NCI-H1105 treated with DMSO at 0.1 percent for 48 hours (cell line): ENCODE results near the gene OLIG1.

ENCODE experiments used
- DNase-seq: peaks from one replicate; lab custom pipeline; 2025; lab: John Stamatoyannopoulos, UW

OLIG1 gene, protein sequence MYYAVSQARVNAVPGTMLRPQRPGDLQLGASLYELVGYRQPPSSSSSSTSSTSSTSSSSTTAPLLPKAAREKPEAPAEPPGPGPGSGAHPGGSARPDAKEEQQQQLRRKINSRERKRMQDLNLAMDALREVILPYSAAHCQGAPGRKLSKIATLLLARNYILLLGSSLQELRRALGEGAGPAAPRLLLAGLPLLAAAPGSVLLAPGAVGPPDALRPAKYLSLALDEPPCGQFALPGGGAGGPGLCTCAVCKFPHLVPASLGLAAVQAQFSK

DNA sequence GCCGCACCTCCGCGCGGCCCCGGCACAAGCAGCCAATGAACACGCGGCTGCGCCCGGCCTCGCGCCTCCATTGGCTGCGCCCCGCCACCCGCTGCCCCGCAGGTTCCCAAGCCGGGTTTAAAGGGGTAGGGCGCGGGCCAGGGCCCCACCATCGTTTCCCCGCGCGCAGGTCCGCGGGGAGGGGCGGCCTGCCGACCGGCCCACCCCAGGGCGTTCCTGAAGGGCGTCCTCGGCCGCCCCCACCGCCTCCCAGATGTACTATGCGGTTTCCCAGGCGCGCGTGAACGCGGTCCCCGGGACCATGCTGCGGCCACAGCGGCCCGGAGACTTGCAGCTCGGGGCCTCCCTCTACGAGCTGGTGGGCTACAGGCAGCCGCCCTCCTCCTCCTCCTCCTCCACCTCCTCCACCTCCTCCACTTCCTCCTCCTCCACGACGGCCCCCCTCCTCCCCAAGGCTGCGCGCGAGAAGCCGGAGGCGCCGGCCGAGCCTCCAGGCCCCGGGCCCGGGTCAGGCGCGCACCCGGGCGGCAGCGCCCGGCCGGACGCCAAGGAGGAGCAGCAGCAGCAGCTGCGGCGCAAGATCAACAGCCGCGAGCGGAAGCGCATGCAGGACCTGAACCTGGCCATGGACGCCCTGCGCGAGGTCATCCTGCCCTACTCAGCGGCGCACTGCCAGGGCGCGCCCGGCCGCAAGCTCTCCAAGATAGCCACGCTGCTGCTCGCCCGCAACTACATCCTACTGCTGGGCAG, at the start of gene OLIG1:
OLIG1 (plus strand) TSS at position 148 of the 750 bp plus-strand sequence; CDS start at position 254, 106 bp downstream.
- peak; percentile 64 for DNase-seq

DNA sequence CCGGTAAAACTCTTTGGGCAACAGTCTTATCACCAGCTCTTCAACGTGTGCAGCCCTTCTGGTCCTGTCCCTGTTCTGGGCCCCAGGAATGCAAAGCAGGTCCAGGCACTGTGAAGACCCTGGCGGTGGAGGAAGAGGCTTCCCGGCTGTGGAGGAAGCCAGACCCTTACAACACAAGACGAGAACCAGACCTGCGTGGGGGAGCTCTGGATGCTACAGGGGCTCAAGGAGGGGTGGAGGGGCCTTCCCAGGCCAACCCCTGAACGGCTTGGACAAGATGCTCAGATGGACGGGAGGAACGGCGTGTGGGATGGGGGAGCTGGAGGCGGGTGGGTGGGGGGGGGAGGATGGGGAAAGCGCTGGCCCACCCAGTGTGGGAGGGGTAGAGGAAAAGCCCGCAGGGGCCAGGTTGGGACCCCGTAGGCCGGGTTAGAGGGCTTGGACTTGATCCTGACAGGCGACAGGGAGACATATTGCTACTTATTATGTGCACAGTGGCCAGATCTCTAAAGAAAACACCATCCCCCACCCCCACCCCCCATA, 49.3 kb upstream of the OLIG1 start:
- no peak for DNase-seq

DNA sequence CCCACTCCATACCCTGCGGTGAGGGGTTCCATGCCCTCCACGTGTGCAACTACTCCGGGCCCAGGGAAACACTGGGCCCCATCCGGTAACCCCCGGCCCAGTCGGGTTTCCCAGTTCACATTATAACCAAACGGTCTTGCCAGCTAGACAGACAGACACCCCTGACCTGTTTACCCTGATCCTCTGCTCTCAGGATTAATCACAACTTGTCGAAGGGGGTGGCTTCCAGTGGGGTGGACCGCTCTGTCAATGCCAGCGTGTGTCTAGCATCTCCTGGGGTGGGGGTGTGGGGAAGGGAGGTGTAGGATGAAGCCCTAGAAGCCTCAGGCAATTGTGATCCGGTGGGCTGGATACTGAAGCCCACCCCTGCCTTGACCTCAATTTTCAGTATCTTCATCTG, 48.8 kb upstream of the OLIG1 start:
- no peak for DNase-seq

DNA sequence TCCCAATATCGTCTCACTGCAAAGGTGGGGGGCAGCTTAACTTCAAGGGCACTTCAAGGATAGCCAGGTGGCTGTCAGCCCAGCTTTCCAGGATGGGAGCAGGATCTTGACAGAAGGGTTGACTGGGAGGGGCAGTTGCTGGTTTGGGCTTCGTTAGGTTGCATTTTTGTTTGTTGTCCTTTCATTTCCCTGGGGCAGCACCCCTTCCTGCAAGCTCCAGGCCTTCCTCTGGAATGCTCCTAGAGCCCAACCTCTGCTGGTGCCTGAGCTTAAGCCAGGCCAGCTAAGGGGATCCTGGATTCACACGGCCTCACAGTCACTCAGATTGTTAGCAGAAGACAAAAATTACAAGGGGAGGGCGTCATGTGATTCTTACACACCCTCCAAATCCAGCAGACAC, 48.3 kb upstream of the OLIG1 start:
- DNase-seq = no peak

DNA sequence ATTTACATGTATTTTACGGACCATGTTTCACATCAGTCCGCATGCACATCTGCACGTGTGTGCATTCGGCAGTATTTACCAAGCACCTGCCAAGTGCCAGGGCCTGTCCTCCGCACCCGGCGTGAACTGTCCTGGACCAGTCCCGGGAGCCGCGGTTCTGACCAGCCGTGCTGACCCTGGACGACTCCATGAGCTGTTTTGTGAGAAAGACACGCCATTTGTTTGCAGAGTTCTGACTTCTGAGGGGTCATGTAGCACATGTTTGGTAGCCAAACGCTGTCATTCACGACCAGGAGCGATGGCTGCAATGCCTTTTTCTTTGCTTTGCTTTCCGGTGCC, 47.5 kb upstream of the OLIG1 start:
- no peak for DNase-seq

DNA sequence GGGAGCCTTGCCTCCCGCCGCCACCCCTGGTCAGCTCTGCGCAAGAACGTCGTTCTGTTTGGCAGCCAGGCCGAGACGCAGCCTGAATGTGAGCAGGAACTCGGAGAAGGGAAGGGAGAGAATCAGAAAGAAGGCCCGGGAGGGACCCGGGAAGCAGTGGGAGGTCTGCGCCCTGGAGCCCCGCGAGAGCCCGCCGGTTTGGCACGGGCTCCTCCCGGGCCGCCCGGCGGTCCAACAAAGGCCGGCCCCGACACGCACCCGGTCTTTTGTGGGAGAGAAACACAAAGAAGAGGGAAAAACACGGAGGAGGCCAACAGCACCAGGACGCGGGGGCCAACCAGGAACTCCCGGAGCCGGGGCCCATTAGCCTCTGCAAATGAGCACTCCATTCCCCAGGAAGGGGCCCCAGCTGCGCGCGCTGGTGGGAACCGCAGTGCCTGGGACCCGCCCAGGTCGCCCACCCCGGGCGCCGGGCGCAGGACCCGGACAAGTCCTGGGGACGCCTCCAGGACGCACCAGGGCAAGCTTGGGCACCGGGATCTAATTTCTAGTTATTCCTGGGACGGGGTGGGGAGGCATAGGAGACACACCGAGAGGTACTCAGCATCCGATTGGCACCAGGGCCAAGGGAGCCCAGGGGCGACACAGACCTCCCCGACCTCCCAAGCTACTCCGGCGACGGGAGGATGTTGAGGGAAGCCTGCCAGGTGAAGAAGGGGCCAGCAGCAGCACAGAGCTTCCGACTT, 46.9 kb upstream of the OLIG1 start:
- peak; percentile 15 for DNase-seq

DNA sequence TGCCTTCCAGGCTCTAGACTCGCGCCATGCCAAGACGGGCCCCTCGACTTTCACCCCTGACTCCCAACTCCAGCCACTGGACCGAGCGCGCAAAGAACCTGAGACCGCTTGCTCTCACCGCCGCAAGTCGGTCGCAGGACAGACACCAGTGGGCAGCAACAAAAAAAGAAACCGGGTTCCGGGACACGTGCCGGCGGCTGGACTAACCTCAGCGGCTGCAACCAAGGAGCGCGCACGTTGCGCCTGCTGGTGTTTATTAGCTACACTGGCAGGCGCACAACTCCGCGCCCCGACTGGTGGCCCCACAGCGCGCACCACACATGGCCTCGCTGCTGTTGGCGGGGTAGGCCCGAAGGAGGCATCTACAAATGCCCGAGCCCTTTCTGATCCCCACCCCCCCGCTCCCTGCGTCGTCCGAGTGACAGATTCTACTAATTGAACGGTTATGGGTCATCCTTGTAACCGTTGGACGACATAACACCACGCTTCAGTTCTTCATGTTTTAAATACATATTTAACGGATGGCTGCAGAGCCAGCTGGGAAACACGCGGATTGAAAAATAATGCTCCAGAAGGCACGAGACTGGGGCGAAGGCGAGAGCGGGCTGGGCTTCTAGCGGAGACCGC, 46.3 kb upstream of the OLIG1 start:
- DNase-seq = peak; percentile 46

DNA sequence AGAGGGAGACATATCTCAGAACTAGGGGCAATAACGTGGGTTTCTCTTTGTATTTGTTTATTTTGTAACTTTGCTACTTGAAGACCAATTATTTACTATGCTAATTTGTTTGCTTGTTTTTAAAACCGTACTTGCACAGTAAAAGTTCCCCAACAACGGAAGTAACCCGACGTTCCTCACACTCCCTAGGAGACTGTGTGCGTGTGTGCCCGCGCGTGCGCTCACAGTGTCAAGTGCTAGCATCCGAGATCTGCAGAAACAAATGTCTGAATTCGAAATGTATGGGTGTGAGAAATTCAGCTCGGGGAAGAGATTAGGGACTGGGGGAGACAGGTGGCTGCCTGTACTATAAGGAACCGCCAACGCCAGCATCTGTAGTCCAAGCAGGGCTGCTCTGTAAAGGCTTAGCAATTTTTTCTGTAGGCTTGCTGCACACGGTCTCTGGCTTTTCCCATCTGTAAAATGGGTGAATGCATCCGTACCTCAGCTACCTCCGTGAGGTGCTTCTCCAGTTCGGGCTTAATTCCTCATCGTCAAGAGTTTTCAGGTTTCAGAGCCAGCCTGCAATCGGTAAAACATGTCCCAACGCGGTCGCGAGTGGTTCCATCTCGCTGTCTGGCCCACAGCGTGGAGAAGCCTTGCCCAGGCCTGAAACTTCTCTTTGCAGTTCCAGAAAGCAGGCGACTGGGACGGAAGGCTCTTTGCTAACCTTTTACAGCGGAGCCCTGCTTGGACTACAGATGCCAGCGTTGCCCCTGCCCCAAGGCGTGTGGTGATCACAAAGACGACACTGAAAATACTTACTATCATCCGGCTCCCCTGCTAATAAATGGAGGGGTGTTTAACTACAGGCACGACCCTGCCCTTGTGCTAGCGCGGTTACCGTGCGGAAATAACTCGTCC, 45.5 kb upstream of the OLIG1 start:
- DNase-seq = peak; percentile 26

DNA sequence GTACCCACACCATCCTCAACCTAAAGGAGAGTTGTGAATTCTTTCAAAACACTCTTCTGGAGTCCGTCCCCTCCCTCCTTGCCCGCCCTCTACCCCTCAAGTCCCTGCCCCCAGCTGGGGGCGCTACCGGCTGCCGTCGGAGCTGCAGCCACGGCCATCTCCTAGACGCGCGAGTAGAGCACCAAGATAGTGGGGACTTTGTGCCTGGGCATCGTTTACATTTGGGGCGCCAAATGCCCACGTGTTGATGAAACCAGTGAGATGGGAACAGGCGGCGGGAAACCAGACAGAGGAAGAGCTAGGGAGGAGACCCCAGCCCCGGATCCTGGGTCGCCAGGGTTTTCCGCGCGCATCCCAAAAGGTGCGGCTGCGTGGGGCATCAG, 44.8 kb upstream of the OLIG1 start:
- peak; percentile 41 for DNase-seq

DNA sequence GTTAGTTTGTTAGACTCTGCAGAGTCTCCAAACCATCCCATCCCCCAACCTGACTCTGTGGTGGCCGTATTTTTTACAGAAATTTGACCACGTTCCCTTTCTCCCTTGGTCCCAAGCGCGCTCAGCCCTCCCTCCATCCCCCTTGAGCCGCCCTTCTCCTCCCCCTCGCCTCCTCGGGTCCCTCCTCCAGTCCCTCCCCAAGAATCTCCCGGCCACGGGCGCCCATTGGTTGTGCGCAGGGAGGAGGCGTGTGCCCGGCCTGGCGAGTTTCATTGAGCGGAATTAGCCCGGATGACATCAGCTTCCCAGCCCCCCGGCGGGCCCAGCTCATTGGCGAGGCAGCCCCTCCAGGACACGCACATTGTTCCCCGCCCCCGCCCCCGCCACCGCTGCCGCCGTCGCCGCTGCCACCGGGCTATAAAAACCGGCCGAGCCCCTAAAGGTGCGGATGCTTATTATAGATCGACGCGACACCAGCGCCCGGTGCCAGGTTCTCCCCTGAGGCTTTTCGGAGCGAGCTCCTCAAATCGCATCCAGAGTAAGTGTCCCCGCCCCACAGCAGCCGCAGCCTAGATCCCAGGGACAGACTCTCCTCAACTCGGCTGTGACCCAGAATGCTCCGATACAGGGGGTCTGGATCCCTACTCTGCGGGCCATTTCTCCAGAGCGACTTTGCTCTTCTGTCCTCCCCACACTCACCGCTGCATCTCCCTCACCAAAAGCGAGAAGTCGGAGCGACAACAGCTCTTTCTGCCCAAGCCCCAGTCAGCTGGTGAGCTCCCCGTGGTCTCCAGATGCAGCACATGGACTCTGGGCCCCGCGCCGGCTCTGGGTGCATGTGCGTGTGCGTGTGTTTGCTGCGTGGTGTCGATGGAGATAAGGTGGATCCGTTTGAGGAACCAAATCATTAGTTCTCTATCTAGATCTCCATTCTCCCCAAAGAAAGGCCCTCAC, 44.2 kb upstream of the OLIG1 start, which contains the start of gene OLIG2:
OLIG2 (plus strand) TSS at position 447 of the 954 bp plus-strand sequence. CDS start 928 bp downstream, outside the sequence.
- DNase-seq = peak; percentile 89

DNA sequence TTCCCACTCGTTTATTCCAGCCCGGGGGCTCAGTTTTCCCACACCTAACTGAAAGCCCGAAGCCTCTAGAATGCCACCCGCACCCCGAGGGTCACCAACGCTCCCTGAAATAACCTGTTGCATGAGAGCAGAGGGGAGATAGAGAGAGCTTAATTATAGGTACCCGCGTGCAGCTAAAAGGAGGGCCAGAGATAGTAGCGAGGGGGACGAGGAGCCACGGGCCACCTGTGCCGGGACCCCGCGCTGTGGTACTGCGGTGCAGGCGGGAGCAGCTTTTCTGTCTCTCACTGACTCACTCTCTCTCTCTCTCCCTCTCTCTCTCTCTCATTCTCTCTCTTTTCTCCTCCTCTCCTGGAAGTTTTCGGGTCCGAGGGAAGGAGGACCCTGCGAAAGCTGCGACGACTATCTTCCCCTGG, 43.5 kb upstream of the OLIG1 start:
- no peak for DNase-seq

DNA sequence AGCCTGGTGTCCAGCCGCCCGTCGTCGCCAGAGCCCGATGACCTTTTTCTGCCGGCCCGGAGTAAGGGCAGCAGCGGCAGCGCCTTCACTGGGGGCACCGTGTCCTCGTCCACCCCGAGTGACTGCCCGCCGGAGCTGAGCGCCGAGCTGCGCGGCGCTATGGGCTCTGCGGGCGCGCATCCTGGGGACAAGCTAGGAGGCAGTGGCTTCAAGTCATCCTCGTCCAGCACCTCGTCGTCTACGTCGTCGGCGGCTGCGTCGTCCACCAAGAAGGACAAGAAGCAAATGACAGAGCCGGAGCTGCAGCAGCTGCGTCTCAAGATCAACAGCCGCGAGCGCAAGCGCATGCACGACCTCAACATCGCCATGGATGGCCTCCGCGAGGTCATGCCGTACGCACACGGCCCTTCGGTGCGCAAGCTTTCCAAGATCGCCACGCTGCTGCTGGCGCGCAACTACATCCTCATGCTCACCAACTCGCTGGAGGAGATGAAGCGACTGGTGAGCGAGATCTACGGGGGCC, 43.0 kb upstream of the OLIG1 start:
- DNase-seq = no peak

DNA sequence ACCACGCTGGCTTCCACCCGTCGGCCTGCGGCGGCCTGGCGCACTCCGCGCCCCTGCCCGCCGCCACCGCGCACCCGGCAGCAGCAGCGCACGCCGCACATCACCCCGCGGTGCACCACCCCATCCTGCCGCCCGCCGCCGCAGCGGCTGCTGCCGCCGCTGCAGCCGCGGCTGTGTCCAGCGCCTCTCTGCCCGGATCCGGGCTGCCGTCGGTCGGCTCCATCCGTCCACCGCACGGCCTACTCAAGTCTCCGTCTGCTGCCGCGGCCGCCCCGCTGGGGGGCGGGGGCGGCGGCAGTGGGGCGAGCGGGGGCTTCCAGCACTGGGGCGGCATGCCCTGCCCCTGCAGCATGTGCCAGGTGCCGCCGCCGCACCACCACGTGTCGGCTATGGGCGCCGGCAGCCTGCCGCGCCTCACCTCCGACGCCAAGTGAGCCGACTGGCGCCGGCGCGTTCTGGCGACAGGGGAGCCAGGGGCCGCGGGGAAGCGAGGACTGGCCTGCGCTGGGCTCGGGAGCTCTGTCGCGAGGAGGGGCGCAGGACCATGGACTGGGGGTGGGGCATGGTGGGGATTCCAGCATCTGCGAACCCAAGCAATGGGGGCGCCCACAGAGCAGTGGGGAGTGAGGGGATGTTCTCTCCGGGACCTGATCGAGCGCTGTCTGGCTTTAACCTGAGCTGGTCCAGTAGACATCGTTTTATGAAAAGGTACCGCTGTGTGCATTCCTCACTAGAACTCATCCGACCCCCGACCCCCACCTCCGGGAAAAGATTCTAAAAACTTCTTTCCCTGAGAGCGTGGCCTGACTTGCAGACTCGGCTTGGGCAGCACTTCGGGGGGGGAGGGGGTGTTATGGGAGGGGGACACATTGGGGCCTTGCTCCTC, 42.3 kb upstream of the OLIG1 start:
- DNase-seq = no peak

DNA sequence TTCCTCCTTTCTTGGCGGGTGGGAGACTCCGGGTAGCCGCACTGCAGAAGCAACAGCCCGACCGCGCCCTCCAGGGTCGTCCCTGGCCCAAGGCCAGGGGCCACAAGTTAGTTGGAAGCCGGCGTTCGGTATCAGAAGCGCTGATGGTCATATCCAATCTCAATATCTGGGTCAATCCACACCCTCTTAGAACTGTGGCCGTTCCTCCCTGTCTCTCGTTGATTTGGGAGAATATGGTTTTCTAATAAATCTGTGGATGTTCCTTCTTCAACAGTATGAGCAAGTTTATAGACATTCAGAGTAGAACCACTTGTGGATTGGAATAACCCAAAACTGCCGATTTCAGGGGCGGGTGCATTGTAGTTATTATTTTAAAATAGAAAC, 41.7 kb upstream of the OLIG1 start:
- no peak for DNase-seq

DNA sequence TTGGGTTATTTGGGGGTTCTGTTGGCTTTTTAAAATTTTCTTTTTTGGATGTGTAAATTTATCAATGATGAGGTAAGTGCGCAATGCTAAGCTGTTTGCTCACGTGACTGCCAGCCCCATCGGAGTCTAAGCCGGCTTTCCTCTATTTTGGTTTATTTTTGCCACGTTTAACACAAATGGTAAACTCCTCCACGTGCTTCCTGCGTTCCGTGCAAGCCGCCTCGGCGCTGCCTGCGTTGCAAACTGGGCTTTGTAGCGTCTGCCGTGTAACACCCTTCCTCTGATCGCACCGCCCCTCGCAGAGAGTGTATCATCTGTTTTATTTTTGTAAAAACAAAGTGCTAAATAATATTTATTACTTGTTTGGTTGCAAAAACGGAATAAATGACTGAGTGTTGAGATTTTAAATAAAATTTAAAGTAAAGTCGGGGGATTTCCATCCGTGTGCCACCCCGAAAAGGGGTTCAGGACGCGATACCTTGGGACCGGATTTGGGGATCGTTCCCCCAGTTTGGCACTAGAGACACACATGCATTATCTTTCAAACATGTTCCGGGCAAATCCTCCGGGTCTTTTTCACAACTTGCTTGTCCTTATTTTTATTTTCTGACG, 41.1 kb upstream of the OLIG1 start:
- no peak for DNase-seq

DNA sequence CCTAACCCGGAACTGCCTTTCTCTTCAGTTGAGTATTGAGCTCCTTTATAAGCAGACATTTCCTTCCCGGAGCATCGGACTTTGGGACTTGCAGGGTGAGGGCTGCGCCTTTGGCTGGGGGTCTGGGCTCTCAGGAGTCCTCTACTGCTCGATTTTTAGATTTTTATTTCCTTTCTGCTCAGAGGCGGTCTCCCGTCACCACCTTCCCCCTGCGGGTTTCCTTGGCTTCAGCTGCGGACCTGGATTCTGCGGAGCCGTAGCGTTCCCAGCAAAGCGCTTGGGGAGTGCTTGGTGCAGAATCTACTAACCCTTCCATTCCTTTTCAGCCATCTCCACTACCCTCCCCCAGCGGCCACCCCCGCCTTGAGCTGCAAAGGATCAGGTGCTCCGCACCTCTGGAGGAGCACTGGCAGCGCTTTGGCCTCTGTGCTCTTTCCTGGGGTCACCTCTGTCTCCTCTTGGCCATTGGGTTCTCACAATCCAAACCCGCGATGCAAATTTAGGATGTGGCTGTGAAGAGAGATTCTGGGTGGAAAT, 40.5 kb upstream of the OLIG1 start:
- no peak for DNase-seq

DNA sequence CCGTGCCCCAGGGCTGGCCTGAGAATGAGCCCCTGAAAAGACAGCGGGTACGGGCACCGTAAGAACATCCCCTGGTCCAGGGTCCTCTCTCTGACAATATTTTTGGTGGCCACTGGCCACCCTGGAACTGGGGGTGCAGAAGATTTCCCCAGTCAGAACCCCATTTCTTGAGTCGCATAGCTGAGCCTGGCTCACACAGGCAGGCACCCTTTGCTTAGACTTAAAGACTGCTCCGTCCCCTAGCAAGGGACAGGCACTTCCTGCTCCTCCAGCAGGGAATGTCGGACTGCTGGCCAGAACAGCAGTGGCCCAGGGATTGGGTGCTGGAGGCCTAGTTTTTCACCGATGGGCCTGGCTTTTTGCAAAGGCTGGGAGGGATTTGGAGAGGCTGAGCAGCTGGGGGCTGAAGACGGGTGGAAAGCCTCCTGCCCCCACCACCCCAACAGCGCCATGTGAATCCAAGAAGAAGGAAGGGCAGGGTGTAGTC, 39.9 kb upstream of the OLIG1 start:
- no peak for DNase-seq

DNA sequence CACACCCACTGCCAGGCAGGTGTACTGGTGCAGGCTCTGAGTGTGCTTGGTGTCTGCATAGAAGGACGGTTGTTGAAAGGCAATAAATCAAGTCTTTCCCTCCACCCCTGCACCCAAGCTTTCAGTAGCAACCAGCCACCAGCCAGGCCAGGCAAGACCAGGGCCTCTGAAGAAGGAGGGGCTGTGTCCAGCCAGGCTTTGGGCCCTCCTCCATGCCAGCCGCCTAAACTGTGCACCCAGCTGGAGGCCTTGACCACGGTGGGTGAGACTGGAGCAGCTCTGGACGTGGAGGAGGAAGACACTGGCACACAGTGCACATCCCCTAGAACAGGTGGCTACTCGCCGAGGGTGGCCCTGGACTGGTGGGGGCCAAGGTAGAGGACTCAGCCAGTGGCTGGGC, 39.3 kb upstream of the OLIG1 start:
- no peak for DNase-seq
